HG02973 (cell line): ENCODE results near the gene MPPED1.

Source experiments
- ATAC-seq: cut with Tn5 transposase; IDR thresholded peaks from one replicate; pipeline ENCODE4 v1.9.1; 2021; ENCODE audit warnings: moderate library complexity; ENCODE audit not compliant: unreplicated experiment

MPPED1 gene

DNA sequence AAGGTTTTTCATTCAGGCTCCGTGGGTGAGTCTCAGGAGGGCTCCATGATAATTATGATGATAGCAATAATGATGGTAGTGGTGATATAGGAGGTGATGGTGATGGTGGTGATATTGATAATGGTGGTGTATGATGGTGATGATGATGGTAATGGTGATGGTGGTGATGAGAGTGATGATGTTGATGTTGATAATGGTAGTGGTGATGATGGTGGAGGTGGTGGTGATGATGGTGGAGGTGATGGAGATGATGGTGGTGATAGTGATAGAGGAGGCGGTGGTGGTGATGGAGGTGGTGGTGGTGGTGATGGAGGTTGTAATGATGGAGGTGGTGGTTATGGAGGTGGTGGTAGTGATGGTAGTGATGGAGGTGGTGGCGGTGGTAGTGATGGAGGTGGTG, 79.4 kb downstream of the MPPED1 start:
- no peak for ATAC-seq

DNA sequence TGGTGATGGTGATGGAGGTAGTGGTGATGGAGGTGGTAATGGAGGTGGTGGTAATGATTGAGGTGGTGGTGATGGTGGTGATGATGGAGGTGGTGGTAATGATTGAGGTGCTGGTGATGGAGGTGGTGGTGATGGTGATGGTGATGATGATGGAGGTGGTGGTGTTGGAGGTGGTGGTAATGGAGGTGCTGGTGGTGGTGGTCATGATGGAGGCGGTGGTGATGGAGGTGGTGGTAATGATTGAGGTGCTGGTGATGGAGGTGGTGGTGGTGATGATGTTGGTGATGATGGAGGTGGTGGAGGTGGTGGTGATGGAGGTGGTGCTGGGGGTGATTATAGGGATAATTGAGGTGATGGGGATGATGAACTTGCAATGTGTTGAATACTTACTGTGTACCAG, 79.9 kb downstream of the MPPED1 start:
- no peak for ATAC-seq

DNA sequence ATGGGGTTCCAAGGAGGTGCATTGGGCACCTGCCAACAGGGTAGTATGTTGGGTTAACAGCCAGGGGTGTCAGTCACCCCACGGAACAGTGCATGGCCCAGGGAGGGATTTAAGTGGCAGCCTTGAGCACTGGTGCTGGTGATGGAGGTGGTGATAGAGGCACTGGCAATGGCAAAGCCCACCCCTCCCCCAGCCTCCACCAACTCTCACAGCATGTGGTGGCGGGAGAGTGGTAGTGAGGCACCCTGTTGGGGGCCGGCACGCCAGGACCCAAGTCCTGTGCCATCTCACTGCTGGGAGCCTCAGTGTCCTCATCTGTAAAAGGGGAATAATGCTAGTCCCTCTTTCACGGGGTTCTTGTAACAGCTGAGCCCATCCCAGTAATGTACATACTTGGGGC, 81.5 kb downstream of the MPPED1 start:
- ATAC-seq: no peak

DNA sequence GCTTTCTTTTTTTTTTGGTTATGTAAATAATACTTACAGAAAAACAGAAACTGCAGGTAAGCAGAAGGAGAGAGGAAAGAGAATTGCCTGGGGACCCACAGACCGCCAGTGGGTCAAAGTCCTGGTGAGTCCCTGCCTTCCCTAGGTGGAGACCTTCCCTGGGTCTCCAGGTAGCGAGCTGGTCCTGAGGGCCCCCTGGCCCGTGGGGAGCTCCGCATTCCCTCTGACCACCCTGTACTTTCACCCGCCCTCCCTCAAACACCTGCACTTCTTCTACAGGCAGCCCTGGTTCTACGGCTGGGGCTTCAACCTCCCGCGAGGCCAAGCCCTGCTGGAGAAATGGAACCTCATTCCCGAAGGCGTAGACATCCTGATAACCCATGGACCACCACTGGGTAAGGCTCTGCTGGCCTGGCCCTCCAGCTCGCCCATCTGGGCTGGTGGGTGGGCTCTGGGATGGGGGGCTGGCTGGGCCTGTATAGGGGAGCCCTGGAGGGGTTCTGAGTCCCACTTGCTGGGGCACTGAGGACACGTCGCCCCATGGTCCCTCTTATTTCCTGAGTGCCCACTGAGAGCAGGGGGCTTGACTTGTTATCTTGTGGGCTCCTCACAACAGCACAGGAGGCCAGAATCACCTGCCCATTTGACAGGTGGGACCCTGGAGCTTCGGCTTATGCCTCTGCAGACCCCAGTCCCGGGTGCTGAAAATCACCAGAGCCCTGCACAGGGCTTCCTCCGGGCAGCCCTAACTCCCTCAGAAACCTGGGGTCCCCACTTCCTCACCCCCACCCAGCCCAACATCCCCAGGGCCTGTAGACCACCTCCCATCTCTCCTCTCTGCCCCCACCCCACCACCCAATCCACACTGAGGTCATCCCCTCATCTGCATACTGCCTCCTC, 86.4 kb downstream of the MPPED1 start:
- ATAC-seq: no peak

DNA sequence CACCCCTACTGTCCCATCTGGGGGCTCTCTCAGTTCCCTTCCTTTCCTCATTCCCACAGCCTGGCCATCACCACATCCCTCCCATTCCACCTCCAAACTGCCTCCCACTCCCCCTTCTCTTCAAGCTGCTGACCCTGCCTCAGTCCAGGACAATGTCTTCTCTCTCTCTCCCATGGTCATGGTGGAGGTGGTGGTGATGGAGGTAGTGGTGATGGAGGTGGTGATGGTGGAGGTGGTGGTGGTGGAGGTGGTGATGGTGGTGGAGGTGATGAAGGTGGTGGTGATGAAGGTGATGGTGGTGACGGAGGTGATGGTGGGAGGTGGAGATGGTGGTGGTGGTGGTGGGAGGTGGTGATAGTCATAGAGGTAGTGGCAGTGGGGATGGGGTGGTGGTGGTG, 87.0 kb downstream of the MPPED1 start:
- no peak for ATAC-seq

GRCh38 chr22:43500792-43501785, 89.3 kb downstream of the MPPED1 start:
- ATAC-seq: no peak

GRCh38 chr22:43501878-43502277, 90.1 kb downstream of the MPPED1 start:
- no peak for ATAC-seq

DNA sequence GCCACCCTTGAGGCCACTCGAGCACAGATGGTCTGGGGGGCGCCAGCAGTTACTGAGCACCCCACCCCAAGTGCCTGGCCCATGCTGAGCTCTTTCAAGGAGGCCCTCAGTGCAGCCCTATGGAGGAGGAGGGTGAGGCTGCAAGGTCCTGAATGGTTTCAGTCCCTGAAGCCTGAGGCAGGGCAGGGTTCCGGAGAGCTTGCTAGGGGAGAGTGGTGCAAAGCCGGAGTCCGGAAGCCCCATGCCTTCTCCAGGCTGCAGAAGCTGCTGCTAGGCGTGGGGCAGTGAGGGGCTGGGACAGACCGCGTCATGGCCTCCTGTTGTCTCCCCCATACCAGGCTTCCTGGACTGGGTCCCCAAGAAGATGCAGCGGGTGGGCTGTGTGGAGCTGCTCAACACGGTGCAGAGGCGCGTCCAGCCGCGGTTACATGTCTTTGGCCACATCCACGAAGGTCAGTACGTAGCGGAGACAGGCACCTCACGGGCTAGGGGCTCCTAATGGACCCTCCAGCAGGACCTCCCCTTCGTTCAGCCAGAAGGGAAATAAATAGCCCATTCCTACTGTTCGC, 90.6 kb downstream of the MPPED1 start:
- ATAC-seq: no peak

GRCh38 chr22:43504068-43504467, 92.3 kb downstream of the MPPED1 start:
- no peak for ATAC-seq

DNA sequence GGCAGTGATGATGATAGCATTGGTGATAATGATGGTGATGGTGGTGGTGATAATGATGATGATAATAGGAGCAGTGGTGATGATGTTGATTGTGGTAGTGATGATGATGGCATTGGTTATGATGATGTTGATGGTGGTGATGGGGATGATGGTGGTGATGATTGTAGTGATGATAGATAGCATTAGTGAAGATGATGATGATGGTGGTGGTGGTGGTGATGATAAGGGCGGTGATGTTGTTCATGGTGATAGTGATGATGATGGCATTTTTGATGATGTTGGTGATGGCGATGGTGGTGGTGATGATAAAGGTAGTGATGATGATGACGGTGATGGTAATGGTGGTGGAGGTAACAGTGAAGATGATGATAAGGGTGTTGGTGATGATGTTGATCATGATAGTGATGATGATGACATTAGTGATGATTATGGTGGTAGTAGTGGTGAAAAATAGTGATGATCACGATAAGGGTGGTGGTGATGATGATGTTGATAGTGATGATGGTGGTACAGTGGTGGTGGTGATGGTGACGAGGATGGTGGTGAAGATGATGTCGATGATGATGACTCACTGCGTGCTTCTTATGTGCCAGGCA, 93.0 kb downstream of the MPPED1 start:
- no peak for ATAC-seq

DNA sequence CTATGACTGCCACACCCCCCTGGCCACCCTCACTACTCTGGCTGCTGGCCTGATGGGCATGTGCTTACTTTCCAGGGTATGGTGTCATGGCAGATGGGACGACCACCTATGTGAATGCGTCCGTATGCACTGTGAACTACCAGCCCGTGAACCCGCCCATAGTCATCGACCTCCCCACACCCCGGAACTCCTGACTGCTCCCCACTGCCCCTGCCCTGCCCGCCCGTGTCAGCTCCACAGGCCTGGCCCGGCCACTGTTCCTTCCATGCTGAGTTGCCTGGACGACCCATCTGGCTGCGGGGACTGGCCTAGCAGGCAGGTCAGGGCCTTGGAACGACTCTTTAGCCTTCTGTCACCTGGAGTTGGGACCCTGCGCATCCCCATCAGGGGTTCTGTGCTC, 93.6 kb downstream of the MPPED1 start:
- no peak for ATAC-seq

DNA sequence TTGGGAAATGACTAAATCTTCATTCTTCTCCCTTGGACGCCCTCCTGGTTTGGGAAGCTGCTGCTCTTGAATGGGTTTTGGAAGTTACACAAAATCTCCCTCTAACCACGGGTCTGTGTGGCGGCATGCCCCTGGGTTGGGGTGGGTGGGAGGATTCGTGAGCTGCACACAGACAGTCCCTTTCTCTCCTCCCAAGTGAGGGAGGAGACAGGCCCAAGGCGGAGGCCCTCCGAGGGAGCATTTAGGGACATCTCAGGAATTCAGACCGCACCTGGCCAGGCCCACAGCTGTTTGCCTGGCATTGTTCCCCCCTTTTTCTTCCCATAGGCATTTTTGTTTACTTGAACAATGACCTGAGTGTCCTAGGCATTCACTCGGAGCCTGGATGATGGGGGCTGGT, 94.1 kb downstream of the MPPED1 start:
- no peak for ATAC-seq

DNA sequence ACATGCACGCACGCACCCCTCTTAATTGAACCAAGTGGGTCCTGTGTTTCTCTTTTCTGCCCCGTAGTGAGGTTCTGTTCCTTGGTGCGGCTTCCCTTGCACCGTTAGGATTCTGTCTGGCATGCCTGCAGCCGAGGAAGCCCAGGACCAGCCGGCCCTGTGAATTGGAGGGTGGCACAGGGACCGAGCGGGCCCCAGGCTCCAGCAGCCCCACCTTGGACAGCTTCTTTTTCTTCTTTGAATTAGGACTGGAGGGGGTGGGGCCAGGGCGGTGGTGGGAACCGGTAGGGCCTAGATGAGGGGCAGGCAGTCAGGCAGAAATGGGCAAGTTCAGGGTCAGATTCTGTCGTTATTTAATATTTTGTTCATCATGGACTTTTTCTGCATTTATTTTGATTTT, 94.7 kb downstream of the MPPED1 start:
- no peak for ATAC-seq

GRCh38 chr22:43507235-43507634, 95.4 kb downstream of the MPPED1 start:
- no peak for ATAC-seq

- ATAC-seq: no peak
Observed at GRCh38 chr22:43508489-43508888, 96.7 kb downstream of the MPPED1 start.

GRCh38 chr22:43509337-43509736, 97.5 kb downstream of the MPPED1 start:
- no peak for ATAC-seq

- ATAC-seq: no peak
Observed at GRCh38 chr22:43510281-43511070, 98.7 kb downstream of the MPPED1 start.

GRCh38 chr22:43511276-43511910, 99.6 kb downstream of the MPPED1 start:
- no peak for ATAC-seq

GRCh38 chr22:43512279-43512678, 100.5 kb downstream of the MPPED1 start:
- ATAC-seq: no peak
